ACC112 (cell line): ENCODE results near the gene PEAK1.

Experiments
- H2AFZ ChIP-seq: fragments of 200-600 bp; sonication (generic); one replicate; pipeline ENCODE4 v1.6.0; 2017; ENCODE audit warnings: antibody characterized with exemption, low read length; ENCODE audit not compliant: unreplicated experiment
- H3K27ac ChIP-seq: fragments of 200-600 bp; sonication (generic); 2 replicates; pipeline ENCODE4 v1.5.1; 2014; ENCODE audit warnings: low read depth, mild to moderate bottlenecking, antibody characterized with exemption, low read length, moderate library complexity
- H3K27me3 ChIP-seq: fragments of 200-600 bp; sonication (generic); 2 replicates; pipeline ENCODE4 v1.6.1; 2014; ENCODE audit warnings: mild to moderate bottlenecking, antibody characterized with exemption, low read length, moderate library complexity, mixed read lengths; ENCODE audit not compliant: insufficient read depth
- H3K36me3 ChIP-seq: fragments of 200-600 bp; sonication (generic); 2 replicates; pipeline ENCODE4 v1.6.1; 2016; ENCODE audit warnings: mild to moderate bottlenecking, antibody characterized with exemption, low read length, moderate library complexity, mixed read lengths; ENCODE audit not compliant: insufficient read depth
- H3K4me1 ChIP-seq: fragments of 200-600 bp; sonication (generic); one replicate; pipeline ENCODE4 v1.6.1; 2016; ENCODE audit warnings: low read length, mixed read lengths; ENCODE audit not compliant: insufficient read depth, unreplicated experiment, control insufficient read depth
- H3K4me3 ChIP-seq: fragments of 200-600 bp; sonication (generic); 2 replicates; pipeline ENCODE4 v1.5.1; 2014; ENCODE audit warnings: mild to moderate bottlenecking, low read depth, low read length
- H3K79me2 ChIP-seq: fragments of 200-600 bp; sonication (generic); one replicate; pipeline ENCODE4 v1.6.0; 2016; ENCODE audit warnings: low read length; ENCODE audit not compliant: control insufficient read depth, unreplicated experiment, insufficient read depth

PEAK1 gene

GRCh38 chr15:77419836-77420609 is at the start of gene PEAK1:
Gene PEAK1 (minus strand): TSS chr15:77420104. CDS start chr15:77181926, 238,178 bp downstream.
- H3K4me3 ChIP-seq, result peak within 1 kb of the TSS; percentile 97
- peaks cover 36% of the 10 kb centered on the region for H3K4me1 ChIP-seq
- H2AFZ ChIP-seq, result peak within 1 kb of the TSS; percentile 96
- H3K27me3 ChIP-seq, result no peaks in the 10 kb centered on the region
- H3K27ac ChIP-seq, result peak within 1 kb of the TSS; percentile 87
- peaks cover 86% of the 10 kb centered on the region for H3K79me2 ChIP-seq
- H3K36me3 ChIP-seq, result no peaks in the 10 kb centered on the region

- Histone ChIP-seq H3K4me1 (peaks cover 5% of the 10 kb centered on the region), H3K79me2 (no peaks in the 10 kb centered on the region), H3K27ac (no peak overlapping the region), H3K4me3 (no peak overlapping the region), H3K36me3 (peaks cover 38% of the 10 kb centered on the region), H3K27me3 (no peaks in the 10 kb centered on the region), H2AFZ (no peak overlapping the region)
These were observed 49.0 kb upstream of the PEAK1 start for GRCh38 chr15:77468896-77469295.

- Histone ChIP-seq H3K4me1 (no peaks in the 10 kb centered on the region), H2AFZ (no peak overlapping the region), H3K27me3 (no peaks in the 10 kb centered on the region), H3K27ac (no peak overlapping the region), H3K79me2 (no peaks in the 10 kb centered on the region), H3K36me3 (peaks cover 32% of the 10 kb centered on the region), H3K4me3 (no peak overlapping the region)
These were observed 46.6 kb upstream of the PEAK1 start for GRCh38 chr15:77466521-77466920.

- Histone ChIP-seq H3K4me3 (no peak overlapping the region), H3K4me1 (no peaks in the 10 kb centered on the region), H3K27me3 (no peaks in the 10 kb centered on the region), H3K79me2 (peaks cover 2% of the 10 kb centered on the region), H3K27ac (no peak overlapping the region), H3K36me3 (peaks cover 37% of the 10 kb centered on the region), H2AFZ (no peak overlapping the region)
These were observed 44.4 kb upstream of the PEAK1 start for GRCh38 chr15:77464129-77464865.

- H3K79me2 ChIP-seq, result peaks cover 14% of the 10 kb centered on the region
- peaks cover 28% of the 10 kb centered on the region for H3K4me1 ChIP-seq
- H3K36me3 ChIP-seq, result peaks cover 28% of the 10 kb centered on the region
- no peak overlapping the region for H3K27ac ChIP-seq
- H2AFZ ChIP-seq, result no peak overlapping the region
- H3K27me3 ChIP-seq, result no peaks in the 10 kb centered on the region
- H3K4me3 ChIP-seq, result no peak overlapping the region
These were observed 41.6 kb upstream of the PEAK1 start for GRCh38 chr15:77461486-77461885.

GRCh38 chr15:77459031-77459430 is 39.1 kb upstream of the PEAK1 start:
- peaks cover 51% of the 10 kb centered on the region for H3K4me1 ChIP-seq
- no peaks in the 10 kb centered on the region for H3K27me3 ChIP-seq
- H2AFZ ChIP-seq, result no peak overlapping the region
- peaks cover 14% of the 10 kb centered on the region for H3K79me2 ChIP-seq
- peaks cover 21% of the 10 kb centered on the region for H3K36me3 ChIP-seq
- H3K4me3 ChIP-seq, result no peak overlapping the region
- peak overlapping the region; percentile 92 for H3K27ac ChIP-seq

- Histone ChIP-seq H3K36me3 (peaks cover 17% of the 10 kb centered on the region), H3K27me3 (no peaks in the 10 kb centered on the region), H3K4me3 (peak overlapping the region; percentile 19; the same call in 1 of the 2 replicates), H3K4me1 (peaks cover 60% of the 10 kb centered on the region), H3K79me2 (peaks cover 14% of the 10 kb centered on the region), H2AFZ (no peak overlapping the region), H3K27ac (peak overlapping the region; percentile 92)
These were observed 38.0 kb upstream of the PEAK1 start for GRCh38 chr15:77457905-77458265.

- Histone ChIP-seq H3K27me3 (no peaks in the 10 kb centered on the region), H2AFZ (no peak overlapping the region), H3K27ac (peak overlapping the region; percentile 92), H3K4me1 (peaks cover 60% of the 10 kb centered on the region), H3K4me3 (peak overlapping the region; percentile 19; the same call in 1 of the 2 replicates), H3K79me2 (peaks cover 14% of the 10 kb centered on the region), H3K36me3 (peaks cover 17% of the 10 kb centered on the region)
These were observed 37.4 kb upstream of the PEAK1 start for GRCh38 chr15:77457191-77457904.

GRCh38 chr15:77456746-77457145 is 36.8 kb upstream of the PEAK1 start:
- Histone ChIP-seq H3K36me3 (peaks cover 17% of the 10 kb centered on the region), H3K27me3 (no peaks in the 10 kb centered on the region), H3K27ac (peak overlapping the region; percentile 92), H2AFZ (no peak overlapping the region), H3K79me2 (peaks cover 14% of the 10 kb centered on the region), H3K4me1 (peaks cover 60% of the 10 kb centered on the region), H3K4me3 (no peak overlapping the region)

- peak overlapping the region; percentile 24; the same call in 1 of the 2 replicates for H3K4me3 ChIP-seq
- peaks cover 17% of the 10 kb centered on the region for H3K79me2 ChIP-seq
- H3K4me1 ChIP-seq, result peaks cover 60% of the 10 kb centered on the region
- peaks cover 17% of the 10 kb centered on the region for H3K36me3 ChIP-seq
- H3K27ac ChIP-seq, result peak overlapping the region; percentile 92
- no peak overlapping the region for H2AFZ ChIP-seq
- no peaks in the 10 kb centered on the region for H3K27me3 ChIP-seq
These were observed 35.9 kb upstream of the PEAK1 start for GRCh38 chr15:77455696-77456321.
